ENCODE data around the gene RAB6B. TPM values are rescaled to one million over a fixed set of nuclear protein-coding genes. Genes with fewer than 3 reads are reported as not detected.

Gene RAB6B
- total RNA-seq, 1 donor = 0.72 TPM

DNA sequence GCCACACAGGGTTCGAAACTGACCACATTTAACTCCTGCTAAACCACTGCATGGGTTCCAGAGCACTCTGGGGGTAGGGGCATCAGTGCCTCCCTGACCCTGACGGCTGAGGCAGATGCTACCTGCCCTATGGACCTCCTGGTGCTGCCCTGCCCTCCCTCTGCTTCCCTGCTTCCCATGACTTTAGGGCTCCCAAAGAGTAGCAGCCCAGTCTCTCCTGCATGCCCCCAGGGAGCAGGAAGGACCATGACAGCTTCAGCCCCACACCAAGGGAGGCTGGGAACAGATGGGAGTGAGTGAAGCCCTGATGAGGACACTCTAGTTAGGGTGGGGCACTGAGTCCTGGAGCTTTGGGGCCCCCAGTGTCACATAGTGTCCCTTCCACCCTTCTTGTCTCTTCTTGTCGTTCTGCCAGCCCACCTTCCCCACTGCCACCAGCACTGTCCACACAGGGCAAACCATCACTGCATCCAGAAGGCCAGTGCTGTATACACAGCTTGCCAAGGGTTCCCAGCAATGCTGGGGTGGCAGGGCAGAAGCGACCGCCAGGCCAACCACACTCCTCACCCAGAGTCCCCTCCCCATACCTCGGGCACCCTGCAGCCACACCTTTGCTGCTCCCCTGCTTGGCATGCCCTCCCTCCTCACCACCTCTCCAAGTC, 59.1 kb downstream of the RAB6B start:
- H3K4me2 ChIP-seq (ENCODE audit: insufficient read depth, low read length) = no peak overlapping the region
- H4K20me1 ChIP-seq (ENCODE audit: insufficient read depth, low read length) = no peaks in the 10 kb centered on the region
- H3K27ac ChIP-seq (ENCODE audit: low read depth, low read length) = no peak overlapping the region
- no peaks in the 10 kb centered on the region for H3K9me3 ChIP-seq (ENCODE audit: low read depth, low read length)
- peak; percentile 13 for DNase-seq (ENCODE audit: insufficient read length, low spot score, missing footprints)
- H3K4me3 ChIP-seq (ENCODE audit: insufficient read depth, low read length) = no peak overlapping the region
- H2AFZ ChIP-seq (ENCODE audit: low read length) = no peak overlapping the region
- H3K36me3 ChIP-seq (ENCODE audit: insufficient read depth, low read length) = no peaks in the 10 kb centered on the region
- H3K27me3 ChIP-seq (ENCODE audit: insufficient read depth, low read length) = no peaks in the 10 kb centered on the region
- H3K4me1 ChIP-seq (ENCODE audit: insufficient read depth, low read length) = no peaks in the 10 kb centered on the region
- H3K79me2 ChIP-seq (ENCODE audit: insufficient read depth, low read length) = no peaks in the 10 kb centered on the region
- TF ChIP-seq, protein P1, sequence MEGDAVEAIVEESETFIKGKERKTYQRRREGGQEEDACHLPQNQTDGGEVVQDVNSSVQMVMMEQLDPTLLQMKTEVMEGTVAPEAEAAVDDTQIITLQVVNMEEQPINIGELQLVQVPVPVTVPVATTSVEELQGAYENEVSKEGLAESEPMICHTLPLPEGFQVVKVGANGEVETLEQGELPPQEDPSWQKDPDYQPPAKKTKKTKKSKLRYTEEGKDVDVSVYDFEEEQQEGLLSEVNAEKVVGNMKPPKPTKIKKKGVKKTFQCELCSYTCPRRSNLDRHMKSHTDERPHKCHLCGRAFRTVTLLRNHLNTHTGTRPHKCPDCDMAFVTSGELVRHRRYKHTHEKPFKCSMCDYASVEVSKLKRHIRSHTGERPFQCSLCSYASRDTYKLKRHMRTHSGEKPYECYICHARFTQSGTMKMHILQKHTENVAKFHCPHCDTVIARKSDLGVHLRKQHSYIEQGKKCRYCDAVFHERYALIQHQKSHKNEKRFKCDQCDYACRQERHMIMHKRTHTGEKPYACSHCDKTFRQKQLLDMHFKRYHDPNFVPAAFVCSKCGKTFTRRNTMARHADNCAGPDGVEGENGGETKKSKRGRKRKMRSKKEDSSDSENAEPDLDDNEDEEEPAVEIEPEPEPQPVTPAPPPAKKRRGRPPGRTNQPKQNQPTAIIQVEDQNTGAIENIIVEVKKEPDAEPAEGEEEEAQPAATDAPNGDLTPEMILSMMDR (IDR thresholded peaks at IDR 0.05; ENCODE audit: extremely low read depth, low read depth, low read length) = no peak

DNA sequence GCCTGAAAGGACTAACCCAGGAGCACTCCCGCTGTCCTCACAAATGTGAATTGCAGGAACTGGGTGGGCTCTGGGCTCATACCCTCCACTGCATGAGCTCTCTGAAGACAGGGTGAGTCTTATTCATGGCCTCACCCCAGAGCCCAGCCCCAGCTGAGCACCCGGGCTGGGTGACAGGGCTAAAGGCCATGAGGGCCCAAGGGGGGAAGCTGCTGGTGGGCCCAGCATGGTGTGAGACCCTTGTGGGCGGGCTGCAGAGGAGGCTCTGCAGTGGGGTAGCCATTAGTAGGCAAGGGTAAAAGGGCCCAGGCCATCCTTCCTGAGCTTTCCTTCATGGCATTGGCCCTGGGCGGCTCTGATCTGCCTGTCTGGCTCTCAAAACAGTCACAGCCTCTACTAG, 59.7 kb downstream of the RAB6B start:
- no peaks in the 10 kb centered on the region for H3K4me1 ChIP-seq (ENCODE audit: insufficient read depth, low read length)
- no peaks in the 10 kb centered on the region for H4K20me1 ChIP-seq (ENCODE audit: insufficient read depth, low read length)
- H3K27ac ChIP-seq (ENCODE audit: low read depth, low read length) = no peak overlapping the region
- TF ChIP-seq, protein P1 (IDR thresholded peaks at IDR 0.05; ENCODE audit: extremely low read depth, low read depth, low read length) = no peak
- H3K9me3 ChIP-seq (ENCODE audit: low read depth, low read length) = no peaks in the 10 kb centered on the region
- H2AFZ ChIP-seq (ENCODE audit: low read length) = no peak overlapping the region
- no peaks in the 10 kb centered on the region for H3K27me3 ChIP-seq (ENCODE audit: insufficient read depth, low read length)
- no peaks in the 10 kb centered on the region for H3K79me2 ChIP-seq (ENCODE audit: insufficient read depth, low read length)
- H3K36me3 ChIP-seq (ENCODE audit: insufficient read depth, low read length) = no peaks in the 10 kb centered on the region
- H3K4me3 ChIP-seq (ENCODE audit: insufficient read depth, low read length) = no peak overlapping the region
- H3K4me2 ChIP-seq (ENCODE audit: insufficient read depth, low read length) = no peak overlapping the region
- DNase-seq (ENCODE audit: insufficient read length, low spot score, missing footprints) = peak; percentile 35

GRCh38 chr3:133835418-133835743, 60.3 kb downstream of the RAB6B start:
- H3K4me3 ChIP-seq (ENCODE audit: insufficient read depth, low read length) = no peak overlapping the region
- H3K4me1 ChIP-seq (ENCODE audit: insufficient read depth, low read length) = no peaks in the 10 kb centered on the region
- H3K4me2 ChIP-seq (ENCODE audit: insufficient read depth, low read length) = no peak overlapping the region
- TF ChIP-seq, protein P1 (IDR thresholded peaks at IDR 0.05; ENCODE audit: extremely low read depth, low read depth, low read length) = no peak
- no peaks in the 10 kb centered on the region for H3K36me3 ChIP-seq (ENCODE audit: insufficient read depth, low read length)
- no peak overlapping the region for H3K27ac ChIP-seq (ENCODE audit: low read depth, low read length)
- no peaks in the 10 kb centered on the region for H3K27me3 ChIP-seq (ENCODE audit: insufficient read depth, low read length)
- H3K9me3 ChIP-seq (ENCODE audit: low read depth, low read length) = no peaks in the 10 kb centered on the region
- H2AFZ ChIP-seq (ENCODE audit: low read length) = no peak overlapping the region
- no peaks in the 10 kb centered on the region for H4K20me1 ChIP-seq (ENCODE audit: insufficient read depth, low read length)
- peak; percentile 71 for DNase-seq (ENCODE audit: insufficient read length, low spot score, missing footprints)
- no peaks in the 10 kb centered on the region for H3K79me2 ChIP-seq (ENCODE audit: insufficient read depth, low read length)

DNA sequence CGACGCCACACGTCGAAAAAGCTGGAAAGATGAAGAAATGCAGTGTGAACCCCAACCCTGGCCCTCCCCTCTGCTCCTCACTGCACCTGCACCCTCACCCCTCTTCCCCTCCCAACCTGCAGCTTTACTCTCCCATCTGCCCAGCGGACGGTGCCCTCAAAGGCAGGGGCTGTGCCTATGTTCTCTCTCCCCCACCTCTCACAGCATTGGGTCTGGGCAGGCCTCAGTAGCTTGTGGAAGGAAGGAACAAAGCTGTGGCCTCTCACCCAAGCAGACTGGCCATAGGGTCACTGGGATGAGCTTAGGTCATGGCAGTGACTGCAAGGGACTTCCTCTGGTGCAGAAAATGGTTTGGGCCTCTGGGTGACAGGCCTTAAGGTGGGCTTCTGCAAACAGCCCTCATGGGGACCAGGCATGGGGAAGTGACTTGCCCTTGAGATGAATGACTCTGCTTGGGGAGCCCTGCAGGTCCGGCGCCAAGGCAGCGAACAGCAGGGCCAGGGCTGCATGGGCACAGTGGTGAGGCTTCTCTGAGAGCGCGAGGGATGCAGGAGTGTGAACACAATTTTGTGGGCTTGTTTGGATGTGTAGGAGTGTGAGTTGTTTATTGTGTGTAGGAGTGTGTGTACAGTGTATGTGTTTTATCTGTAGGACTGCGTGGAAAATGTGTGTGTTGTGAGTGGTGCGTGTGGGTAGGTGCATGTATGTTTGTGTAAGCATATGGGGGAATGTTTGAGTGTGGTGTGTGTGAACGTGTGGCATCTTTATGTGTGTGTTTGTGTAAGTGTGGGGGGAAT, 60.9 kb downstream of the RAB6B start:
- H3K4me2 ChIP-seq (ENCODE audit: insufficient read depth, low read length) = no peak overlapping the region
- TF ChIP-seq, protein P1 (IDR thresholded peaks at IDR 0.05; ENCODE audit: extremely low read depth, low read depth, low read length) = no peak

More for the DNA sequence above, 60.9 kb downstream of the RAB6B start:
- Histone ChIP-seq H2AFZ (ENCODE audit: low read length) (no peak overlapping the region), H3K36me3 (ENCODE audit: insufficient read depth, low read length) (no peaks in the 10 kb centered on the region), H3K9me3 (ENCODE audit: low read depth, low read length) (no peaks in the 10 kb centered on the region), H3K79me2 (ENCODE audit: insufficient read depth, low read length) (no peaks in the 10 kb centered on the region), H4K20me1 (ENCODE audit: insufficient read depth, low read length) (no peaks in the 10 kb centered on the region), H3K27ac (ENCODE audit: low read depth, low read length) (no peak overlapping the region), H3K4me3 (ENCODE audit: insufficient read depth, low read length) (no peak overlapping the region), H3K27me3 (ENCODE audit: insufficient read depth, low read length) (no peaks in the 10 kb centered on the region), H3K4me1 (ENCODE audit: insufficient read depth, low read length) (no peaks in the 10 kb centered on the region)
- DNase-seq (ENCODE audit: insufficient read length, low spot score, missing footprints) = peak; percentile 74

Measured in osteoblast (primary cell).